Right hindlimb (tissue), 1 donor: Measurements from ENCODE around the gene ATP1B2.

Experiments used
- DNase-seq: peaks from one replicate; pipeline ENCODE4 v3.0.0-alpha.2; 2018

The ATP1B2 gene

GRCh38 chr17:7686222-7687071, 35.7 kb downstream of the ATP1B2 start:
- DNase-seq, result peak; percentile 90

DNA sequence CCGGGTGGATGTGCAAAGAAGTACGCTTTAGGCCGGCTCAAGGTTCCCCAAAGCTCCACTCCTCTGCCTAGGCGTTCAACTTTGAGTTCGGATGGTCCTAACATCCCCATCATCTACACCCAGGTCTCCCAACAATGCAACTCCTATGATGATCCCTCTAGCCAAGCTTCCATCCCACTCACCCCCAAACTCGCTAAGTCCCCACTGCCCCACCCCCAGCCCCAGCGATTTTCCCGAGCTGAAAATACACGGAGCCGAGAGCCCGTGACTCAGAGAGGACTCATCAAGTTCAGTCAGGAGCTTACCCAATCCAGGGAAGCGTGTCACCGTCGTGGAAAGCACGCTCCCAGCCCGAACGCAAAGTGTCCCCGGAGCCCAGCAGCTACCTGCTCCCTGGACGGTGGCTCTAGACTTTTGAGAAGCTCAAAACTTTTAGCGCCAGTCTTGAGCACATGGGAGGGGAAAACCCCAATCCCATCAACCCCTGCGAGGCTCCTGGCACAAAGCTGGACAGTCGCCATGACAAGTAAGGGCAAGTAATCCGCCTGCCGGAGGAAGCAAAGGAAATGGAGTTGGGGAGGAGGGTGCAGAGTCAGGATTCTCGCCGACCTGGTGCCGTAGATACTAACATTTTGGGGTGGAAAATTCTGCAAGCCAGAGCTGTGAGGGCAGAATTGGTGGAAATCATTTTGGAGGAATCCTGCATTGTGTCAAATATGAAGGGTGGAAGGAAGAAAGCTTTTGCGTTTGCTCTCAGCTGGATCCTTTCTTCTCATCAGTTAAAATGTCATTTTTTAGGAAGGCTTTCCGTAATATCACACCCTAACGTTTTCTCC, 36.6 kb downstream of the ATP1B2 start, which contains the start of gene TP53:
TSS of gene TP53 (minus strand) at position 419 of the 836 bp plus-strand sequence. CDS start 10,896 bp downstream, outside the sequence.
- DNase-seq, result peak; percentile 93

GRCh38 chr17:7687908-7688807, 37.4 kb downstream of the ATP1B2 start, which contains the start of gene WRAP53:
WRAP53 (plus strand) TSS chr17:7688477; CDS start chr17:7688649, 172 bp downstream.
- peak; percentile 99 for DNase-seq

- DNase-seq, result no peak
Observed at GRCh38 chr17:7688808-7689316, 38.1 kb downstream of the ATP1B2 start.

GRCh38 chr17:7695586-7695985, 44.9 kb downstream of the ATP1B2 start:
- no peak for DNase-seq

GRCh38 chr17:7697828-7698588, 47.3 kb downstream of the ATP1B2 start:
- no peak for DNase-seq

- no peak for DNase-seq
Observed at GRCh38 chr17:7700510-7700909, 49.8 kb downstream of the ATP1B2 start.

- DNase-seq, result no peak
Observed at GRCh38 chr17:7701681-7702080, 51.0 kb downstream of the ATP1B2 start.

- no peak for DNase-seq
Observed at GRCh38 chr17:7702776-7703175, 52.0 kb downstream of the ATP1B2 start.

GRCh38 chr17:7703584-7704479, 53.1 kb downstream of the ATP1B2 start:
- peak; percentile 75 for DNase-seq

- DNase-seq, result peak; percentile 73
Observed at GRCh38 chr17:7704601-7705268, 54.0 kb downstream of the ATP1B2 start, which contains the start of gene EFNB3. EFNB3 (plus strand) TSS chr17:7705202; CDS start chr17:7705599, 397 bp downstream.

DNA sequence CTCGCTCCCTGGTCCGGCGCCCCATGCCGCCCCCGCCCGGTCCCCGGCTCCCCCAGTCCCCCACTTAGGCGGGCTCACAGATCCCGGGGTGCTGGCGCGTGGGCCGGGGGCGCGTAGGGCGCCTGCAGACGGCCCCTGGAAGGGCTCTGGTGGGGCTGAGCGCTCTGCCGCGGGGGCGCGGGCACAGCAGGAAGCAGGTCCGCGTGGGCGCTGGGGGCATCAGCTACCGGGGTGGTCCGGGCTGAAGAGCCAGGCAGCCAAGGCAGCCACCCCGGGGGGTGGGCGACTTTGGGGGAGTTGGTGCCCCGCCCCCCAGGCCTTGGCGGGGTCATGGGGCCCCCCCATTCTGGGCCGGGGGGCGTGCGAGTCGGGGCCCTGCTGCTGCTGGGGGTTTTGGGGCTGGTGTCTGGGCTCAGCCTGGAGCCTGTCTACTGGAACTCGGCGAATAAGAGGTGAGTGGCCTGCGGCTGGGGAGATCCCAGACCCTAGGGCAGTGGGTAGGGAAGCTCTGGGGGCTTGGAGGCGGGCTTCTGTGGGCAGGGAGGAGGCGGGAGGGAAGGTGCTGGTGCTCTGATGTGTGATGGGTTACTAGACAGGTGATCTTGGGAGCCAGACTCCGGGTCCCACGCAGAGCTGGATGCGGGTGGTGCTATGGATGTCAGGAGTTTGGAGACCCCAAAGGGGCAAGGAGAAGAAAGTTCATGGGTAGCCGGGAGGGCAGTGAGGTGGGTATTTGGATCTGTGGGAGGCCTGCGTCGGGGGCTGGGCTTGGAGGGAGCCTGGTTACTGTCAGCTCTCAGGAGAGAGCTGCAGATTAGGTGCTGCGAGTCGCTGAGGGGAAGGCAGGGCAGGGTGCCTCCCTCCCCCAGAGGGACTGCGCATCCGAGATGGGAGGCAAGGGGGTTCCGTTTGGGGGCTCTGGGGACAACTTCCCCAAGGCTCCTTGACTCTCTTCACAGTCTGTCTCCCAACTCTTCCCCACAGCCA, 54.8 kb downstream of the ATP1B2 start:
- no peak for DNase-seq

DNA sequence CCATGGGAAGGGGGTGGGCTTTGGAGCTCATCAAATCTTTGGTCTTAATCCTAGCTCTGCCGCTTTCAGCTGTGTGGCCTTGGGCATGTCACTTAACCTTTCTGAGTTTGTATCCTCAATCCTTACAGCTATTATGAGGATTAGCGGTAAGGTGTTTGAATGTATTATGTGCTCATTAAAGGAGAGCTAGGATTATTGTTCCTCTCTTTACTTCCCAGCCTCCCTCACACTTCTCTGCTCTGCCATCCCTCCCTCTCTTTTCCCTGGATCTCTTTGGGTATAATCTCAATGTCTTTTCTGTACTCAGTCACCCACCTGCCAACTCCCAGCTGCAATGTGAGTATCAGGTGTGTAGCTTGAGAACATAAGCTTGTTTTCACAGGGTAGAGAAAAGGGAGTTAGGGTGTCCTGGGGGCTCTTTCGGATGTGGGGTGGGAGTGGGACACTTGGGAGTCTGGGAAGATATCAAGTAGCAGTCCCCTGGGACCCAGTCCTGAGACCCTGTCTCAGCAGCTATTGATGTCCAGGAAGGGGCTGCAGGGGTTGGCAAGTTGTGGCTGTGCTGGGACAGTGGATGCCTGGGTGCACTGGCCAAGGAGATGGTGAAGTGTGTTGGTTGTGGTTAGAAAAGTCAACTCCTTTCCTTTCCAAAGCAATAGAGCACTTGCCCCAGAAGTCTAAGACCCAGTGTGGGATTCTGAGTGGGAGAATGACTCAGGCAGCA, 56.1 kb downstream of the ATP1B2 start:
- DNase-seq, result no peak
